HG02938 (cell line): ENCODE data around the gene CYS1.
A peak's percentile ranks its signal among the peaks of the same experiment; 100 is the strongest.
"Not testable (repeated sequence)": the region's sequence is repeated elsewhere in the genome, so short reads cannot be mapped to it uniquely, and the experiment has no call there.

ENCODE experiments used
- ATAC-seq: cut with Tn5 transposase; IDR thresholded peaks from one replicate; pipeline ENCODE4 v1.9.1; 2021; ENCODE audit warnings: mild to moderate bottlenecking, moderate library complexity; ENCODE audit not compliant: unreplicated experiment

The CYS1 gene

GRCh38 chr2:10079870-10080535 lies at the start of gene CYS1:
CYS1 (minus strand) TSS chr2:10080411; CDS start chr2:10080223, 188 bp downstream.
- ATAC-seq = no peak

- no peak for ATAC-seq
These were observed 49.3 kb upstream of the CYS1 start for GRCh38 chr2:10129490-10129889.

DNA sequence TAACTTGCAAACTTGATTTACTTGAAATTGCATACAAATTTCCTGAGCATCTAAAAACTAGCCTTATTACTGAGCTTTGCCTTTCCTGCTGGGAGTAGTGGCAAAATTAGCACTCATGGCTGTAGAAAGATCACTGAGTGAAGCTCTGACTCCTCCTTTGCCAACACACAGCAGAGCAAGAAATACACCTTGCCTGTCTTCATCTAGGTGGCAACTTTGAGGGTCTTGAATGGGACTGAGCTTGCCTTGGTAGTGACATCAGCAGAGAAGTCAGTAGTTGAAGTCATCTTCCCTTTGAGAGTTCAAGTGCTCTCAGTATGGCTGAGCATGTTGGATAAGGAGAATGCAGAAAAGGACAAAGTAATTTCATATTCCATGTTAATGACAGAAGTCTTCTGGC lies 48.2 kb upstream of the CYS1 start:
- no peak for ATAC-seq

GRCh38 chr2:10126632-10127026 lies 46.4 kb upstream of the CYS1 start:
- no peak for ATAC-seq

GRCh38 chr2:10125842-10126631 lies 45.8 kb upstream of the CYS1 start:
- no peak for ATAC-seq

DNA sequence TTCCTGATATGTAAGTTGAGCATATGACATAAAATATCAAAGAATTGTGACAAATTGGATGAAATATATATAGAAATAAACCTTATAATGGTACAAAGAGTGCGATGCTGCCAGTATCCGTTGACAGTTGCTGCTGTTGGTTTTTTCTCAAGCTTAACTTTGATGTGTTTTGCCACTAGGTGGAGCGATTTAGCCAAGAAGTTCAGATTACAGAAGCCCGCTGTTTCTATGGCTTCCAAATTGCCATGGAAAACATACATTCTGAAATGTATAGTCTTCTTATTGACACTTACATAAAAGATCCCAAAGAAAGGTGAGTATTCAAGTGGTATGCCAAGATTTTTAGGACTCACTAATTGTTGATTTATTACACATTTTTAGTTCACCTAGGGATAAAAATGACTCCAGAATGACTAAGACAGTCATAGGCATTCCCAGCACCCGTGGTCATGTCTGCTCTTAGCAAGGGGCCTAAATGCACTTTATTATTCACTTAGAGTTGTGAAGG lies 44.4 kb upstream of the CYS1 start:
- ATAC-seq = no peak

GRCh38 chr2:10123281-10123680 lies 43.1 kb upstream of the CYS1 start:
- no peak for ATAC-seq

DNA sequence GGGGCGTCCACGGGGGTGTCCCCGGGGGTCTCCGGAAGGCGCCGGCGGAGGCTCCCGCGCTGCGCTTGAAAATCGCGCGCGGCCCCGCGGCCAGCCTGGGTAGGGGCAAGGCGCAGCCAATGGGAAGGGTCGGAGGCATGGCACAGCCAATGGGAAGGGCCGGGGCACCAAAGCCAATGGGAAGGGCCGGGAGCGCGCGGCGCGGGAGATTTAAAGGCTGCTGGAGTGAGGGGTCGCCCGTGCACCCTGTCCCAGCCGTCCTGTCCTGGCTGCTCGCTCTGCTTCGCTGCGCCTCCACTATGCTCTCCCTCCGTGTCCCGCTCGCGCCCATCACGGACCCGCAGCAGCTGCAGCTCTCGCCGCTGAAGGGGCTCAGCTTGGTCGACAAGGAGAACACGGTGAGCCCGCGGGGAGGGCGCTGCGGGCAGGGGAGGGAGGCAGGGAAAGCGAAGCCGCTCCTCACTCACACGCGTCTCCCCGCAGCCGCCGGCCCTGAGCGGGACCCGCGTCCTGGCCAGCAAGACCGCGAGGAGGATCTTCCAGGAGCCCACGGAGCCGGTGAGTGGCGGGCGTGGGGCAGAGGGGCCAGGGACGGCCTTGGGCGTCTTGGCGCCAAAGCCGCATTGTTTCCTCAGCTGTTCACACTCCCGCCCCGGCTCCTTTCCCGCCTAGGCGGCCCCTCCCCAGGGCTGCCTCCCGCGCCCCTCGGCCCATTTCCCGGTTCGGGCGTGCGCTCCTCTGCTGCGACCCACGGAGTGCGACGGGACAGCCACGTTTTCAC lies 42.5 kb upstream of the CYS1 start, which contains the start of gene RRM2:
Gene RRM2, plus strand, starts transcription at position 240 of the 781 bp plus-strand sequence. Its CDS starts 60 bp downstream, at position 300.
- peak; percentile 59 for ATAC-seq

DNA sequence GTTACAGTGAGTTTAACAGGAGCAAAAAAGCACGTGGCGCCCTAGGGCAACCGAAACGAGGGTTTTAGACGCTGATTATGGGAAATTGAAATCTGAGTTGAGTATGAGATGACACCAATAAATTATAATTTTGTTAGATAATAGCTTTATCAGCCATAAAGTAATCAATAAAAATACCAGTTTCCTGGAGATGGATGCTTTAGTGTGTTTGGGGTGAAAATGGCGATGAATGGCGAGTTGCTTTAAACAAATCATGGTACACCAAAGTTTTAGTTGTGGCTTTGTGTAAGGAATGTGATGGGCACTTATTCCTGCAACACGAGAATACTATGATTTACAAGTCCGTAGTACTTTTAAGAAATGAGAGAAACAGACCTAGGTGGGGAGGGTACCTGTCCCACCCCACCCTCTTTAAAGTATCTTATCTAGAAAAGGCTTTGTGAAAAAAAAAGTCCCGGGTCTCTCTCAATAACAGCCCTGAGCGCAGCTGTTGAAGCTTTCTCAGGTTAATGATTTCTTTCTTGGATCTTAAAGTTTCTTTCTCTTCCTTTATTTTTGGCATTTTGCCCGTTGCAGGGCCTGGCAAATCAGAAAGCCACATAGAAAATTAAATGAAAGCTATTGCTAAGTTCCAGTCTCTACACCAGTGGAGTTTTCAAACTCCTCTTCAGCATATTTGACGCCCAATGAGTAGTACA lies 40.8 kb upstream of the CYS1 start:
- no peak for ATAC-seq

DNA sequence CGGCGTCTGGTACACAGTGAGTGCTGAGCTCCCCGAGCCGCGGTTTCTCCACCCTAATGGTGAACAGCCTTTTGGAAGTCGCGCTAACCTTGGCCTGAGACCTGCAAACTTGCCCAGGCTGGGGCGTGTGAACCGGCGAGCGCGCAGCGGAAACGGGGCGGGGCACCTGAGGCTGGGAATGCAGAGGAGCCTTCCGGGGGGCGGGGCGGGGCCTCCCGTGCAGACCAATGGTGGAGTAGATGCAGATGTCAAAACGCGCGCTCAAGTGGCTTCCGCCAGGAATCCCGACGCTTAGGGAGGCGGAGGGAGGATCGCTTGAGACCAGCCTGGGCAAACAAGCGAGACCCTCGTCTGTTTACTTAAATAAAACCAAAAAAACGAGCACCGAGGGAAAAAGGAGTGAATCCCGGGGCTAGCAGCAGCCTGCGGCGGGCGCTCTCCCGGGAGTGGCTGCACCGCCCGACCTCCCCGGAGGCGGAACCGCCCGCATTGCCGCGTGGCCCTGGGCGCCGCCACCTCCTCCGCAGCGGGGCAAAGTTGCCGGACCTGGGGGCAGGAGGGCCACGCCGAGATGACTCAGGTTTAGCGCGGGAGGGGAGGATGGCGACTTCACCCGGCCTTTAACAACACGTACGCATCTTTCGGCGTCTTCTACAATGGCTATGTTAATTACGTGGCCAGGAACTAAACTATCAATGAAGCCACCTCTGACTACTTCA lies 40.1 kb upstream of the CYS1 start:
- ATAC-seq = peak; percentile 38

GRCh38 chr2:10119601-10120157 lies 39.5 kb upstream of the CYS1 start:
- ATAC-seq = no peak

GRCh38 chr2:10119027-10119325 lies 38.8 kb upstream of the CYS1 start:
- ATAC-seq = no peak

- ATAC-seq = no peak
These were observed 29.1 kb upstream of the CYS1 start for GRCh38 chr2:10109311-10109710.

DNA sequence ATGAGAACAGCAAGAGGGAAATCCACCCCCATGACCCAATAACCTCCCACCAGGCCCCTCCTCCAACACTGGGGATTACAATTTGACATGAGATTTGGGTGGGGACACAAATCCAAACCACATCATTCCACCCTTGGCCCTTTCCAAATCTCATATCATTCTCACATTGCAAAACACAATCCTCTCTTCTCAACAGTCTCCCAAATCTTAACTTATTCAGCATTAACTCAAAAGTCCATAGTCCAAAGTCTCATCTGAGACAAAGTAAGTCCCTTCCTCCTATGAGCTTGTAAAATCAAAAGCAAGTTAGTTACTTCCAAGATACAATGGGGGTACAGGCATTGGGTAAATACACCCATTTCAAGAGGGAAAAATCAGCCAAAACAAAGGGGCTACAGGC lies 24.7 kb upstream of the CYS1 start:
- not testable (repeated sequence) for ATAC-seq

DNA sequence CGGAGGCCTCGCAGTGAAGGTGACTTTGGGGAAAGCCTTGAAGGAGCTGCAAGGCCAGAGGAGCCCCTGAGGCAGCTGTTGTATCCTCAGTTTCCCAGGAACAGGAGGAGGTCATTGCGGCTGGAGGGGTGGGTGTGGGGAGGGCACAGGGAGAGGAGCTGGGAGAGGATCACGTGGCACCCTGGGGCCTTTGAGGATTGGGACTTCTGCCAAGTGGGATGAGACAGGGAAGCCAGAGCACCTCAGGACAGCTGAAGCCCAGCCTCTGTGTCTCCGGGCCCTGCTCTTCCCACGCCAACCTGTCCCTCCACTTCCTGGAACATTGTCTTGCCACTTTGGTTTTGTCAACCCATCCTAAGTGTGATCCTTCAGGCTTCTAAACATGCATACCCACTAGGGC lies 23.0 kb upstream of the CYS1 start:
- ATAC-seq = no peak

DNA sequence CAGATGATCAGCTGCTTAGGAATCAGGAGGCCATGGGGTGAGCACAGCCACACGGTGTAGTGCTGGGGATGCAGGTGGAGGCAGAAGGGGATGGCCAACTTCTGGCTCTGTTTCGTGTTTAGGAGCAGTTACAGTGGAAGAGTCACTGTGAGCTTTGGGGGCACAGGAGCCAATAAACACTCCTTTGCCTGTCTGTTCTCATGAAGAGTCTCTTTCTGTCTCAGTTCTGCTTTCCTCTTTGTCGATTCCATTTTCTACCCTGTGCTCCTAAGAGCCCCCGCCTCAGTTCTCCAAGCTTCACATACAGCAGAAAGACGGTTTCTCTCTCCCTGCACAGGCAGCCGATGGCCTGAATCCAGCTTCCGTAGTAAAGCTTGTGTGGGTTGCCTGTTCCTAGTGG lies 21.3 kb upstream of the CYS1 start:
- no peak for ATAC-seq

DNA sequence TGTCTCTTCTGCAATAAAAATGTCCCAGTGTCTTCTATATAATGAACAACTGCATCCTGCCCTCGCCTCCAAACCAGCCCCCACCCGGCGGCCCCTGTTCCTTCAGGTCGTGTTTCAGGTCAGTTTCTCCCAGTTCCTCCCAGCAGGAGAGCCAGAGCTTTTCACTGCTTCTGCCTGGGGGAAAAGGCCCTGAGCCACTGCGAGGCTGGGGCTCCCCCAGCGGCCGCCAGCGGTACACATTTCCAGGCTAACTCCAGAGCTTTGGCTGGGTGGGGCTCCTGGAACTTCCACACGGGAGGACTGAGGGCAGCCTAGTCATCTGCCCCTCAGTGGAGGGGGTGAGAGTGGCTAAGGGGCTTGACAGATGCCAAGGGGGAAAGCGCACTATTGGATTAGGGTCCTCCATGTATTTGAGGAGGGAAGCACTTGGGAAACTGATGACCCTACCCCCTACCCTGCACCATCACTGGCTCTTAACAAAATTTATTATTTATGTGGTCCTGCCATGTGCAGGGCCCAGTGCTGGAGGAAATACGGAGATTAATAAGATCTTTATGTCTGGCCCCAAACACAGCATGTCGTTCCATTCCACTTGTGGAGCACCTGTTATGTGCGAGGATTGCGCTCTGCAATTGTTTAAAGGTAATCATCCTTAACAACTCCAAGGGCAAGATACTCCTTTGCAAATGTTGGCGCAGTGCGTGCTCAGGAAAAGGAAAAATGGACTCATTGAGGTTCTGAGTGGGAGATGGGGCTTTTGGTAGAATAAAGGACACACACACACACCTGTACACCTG lies 17.3 kb upstream of the CYS1 start:
- peak; percentile 68 for ATAC-seq

GRCh38 chr2:10096641-10097040 lies 16.4 kb upstream of the CYS1 start:
- ATAC-seq = no peak

DNA sequence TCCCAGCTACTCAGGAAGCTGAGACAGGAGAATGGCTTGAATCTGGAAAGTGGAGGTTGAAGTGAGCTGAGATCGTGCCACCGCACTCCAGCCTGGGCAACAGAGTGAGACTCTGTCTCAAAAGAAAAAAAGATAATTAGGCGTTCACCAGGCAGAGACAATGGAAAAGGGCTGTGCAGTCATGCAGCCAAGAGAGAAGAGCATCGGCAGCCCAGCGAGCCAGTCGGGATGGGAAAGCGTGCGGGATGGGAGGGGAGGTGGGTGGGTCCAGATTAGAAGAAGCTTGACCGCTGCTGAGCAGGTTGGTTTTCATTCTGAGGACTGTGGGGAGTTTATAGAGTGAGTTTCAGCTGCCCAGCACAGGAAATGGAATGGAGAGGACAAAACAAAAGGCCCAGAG lies 15.0 kb upstream of the CYS1 start:
- ATAC-seq = no peak
